Stimulated activated naive CD4-positive, alpha-beta T cell (primary cell): Measurements from ENCODE around the gene FAAP20.

ENCODE experiments used
- DNase-seq, 6 experiments: peaks; one replicate each; lab custom pipeline; 2025; lab: John Stamatoyannopoulos, UW

FAAP20 gene

GRCh38 chr1:2178875-2179274, 15.7 kb downstream of the FAAP20 start:
- DNase-seq: no peak

GRCh38 chr1:2177946-2178538, 16.5 kb downstream of the FAAP20 start:
- DNase-seq: no peak

GRCh38 chr1:2177541-2177940, 17.0 kb downstream of the FAAP20 start:
- DNase-seq: no peak

- no peak for DNase-seq
These were observed 18.0 kb downstream of the FAAP20 start for GRCh38 chr1:2176615-2177014.

GRCh38 chr1:2175681-2176454, 18.7 kb downstream of the FAAP20 start:
- DNase-seq: no peak

GRCh38 chr1:2175055-2175414, 19.5 kb downstream of the FAAP20 start:
- DNase-seq: no peak

- DNase-seq: peak in 4 of 6 experiments; percentile 14 to 47 (median 28)
These were observed 20.1 kb downstream of the FAAP20 start for GRCh38 chr1:2174348-2175054.

- no peak for DNase-seq
These were observed 20.8 kb downstream of the FAAP20 start for GRCh38 chr1:2173546-2174347.

- no peak for DNase-seq
These were observed 21.9 kb downstream of the FAAP20 start for GRCh38 chr1:2172551-2173146.

GRCh38 chr1:2172012-2172411, 22.6 kb downstream of the FAAP20 start:
- DNase-seq: no peak

- DNase-seq: no peak
These were observed 24.4 kb downstream of the FAAP20 start for GRCh38 chr1:2170211-2170610.

GRCh38 chr1:2169200-2169836, 25.3 kb downstream of the FAAP20 start:
- DNase-seq: no peak

GRCh38 chr1:2168535-2168934, 26.0 kb downstream of the FAAP20 start:
- DNase-seq: no peak

GRCh38 chr1:2168090-2168489, 26.5 kb downstream of the FAAP20 start:
- DNase-seq: no peak

GRCh38 chr1:2166695-2167094, 27.9 kb downstream of the FAAP20 start:
- no peak for DNase-seq

GRCh38 chr1:2166254-2166653, 28.3 kb downstream of the FAAP20 start:
- DNase-seq: no peak

- no peak for DNase-seq
These were observed 28.9 kb downstream of the FAAP20 start for GRCh38 chr1:2165646-2166045.

- no peak for DNase-seq
These were observed 31.4 kb downstream of the FAAP20 start for GRCh38 chr1:2163205-2163604.

GRCh38 chr1:2160451-2161300, 33.9 kb downstream of the FAAP20 start:
- no peak for DNase-seq

- no peak for DNase-seq
These were observed 35.4 kb downstream of the FAAP20 start for GRCh38 chr1:2159124-2159523.

GRCh38 chr1:2158272-2158671, 36.3 kb downstream of the FAAP20 start:
- no peak for DNase-seq
